ENCODE results near the gene TMEM132D. TPM values are rescaled to one million over a fixed set of nuclear protein-coding genes. Genes with fewer than 3 reads are reported as not detected.

The TMEM132D gene
- total RNA-seq, 4 donors from 2014 or later, result not detected

- DNase-seq (ENCODE audit: low spot score) (no peak), ATAC-seq (ENCODE audit: low FRiP score) (no peak)
- TF ChIP-seq CTCF (IDR thresholded peaks at IDR 0.05), result no peak
These were observed 828.2 kb downstream of the TMEM132D start for GRCh38 chr12:129075460-129076208.

- no peak for DNase-seq (ENCODE audit: low spot score)
- no peak for TF ChIP-seq CTCF (IDR thresholded peaks at IDR 0.05)
- ATAC-seq (ENCODE audit: low FRiP score), result no peak
These were observed 829.4 kb downstream of the TMEM132D start for GRCh38 chr12:129074379-129074778.

- ATAC-seq (ENCODE audit: low FRiP score) (no peak), DNase-seq (ENCODE audit: low spot score) (no peak)
- TF ChIP-seq CTCF (IDR thresholded peaks at IDR 0.05), result no peak
These were observed 830.5 kb downstream of the TMEM132D start for GRCh38 chr12:129073157-129073915.

GRCh38 chr12:129071362-129071761, 832.5 kb downstream of the TMEM132D start:
- ATAC-seq (ENCODE audit: low FRiP score) (no peak), DNase-seq (ENCODE audit: low spot score) (no peak)
- no peak for TF ChIP-seq CTCF (IDR thresholded peaks at IDR 0.05)

- DNase-seq (ENCODE audit: low spot score) (no peak), ATAC-seq (ENCODE audit: low FRiP score) (no peak)
- no peak for TF ChIP-seq CTCF (IDR thresholded peaks at IDR 0.05)
These were observed 833.9 kb downstream of the TMEM132D start for GRCh38 chr12:129069886-129070285.

GRCh38 chr12:129068684-129069083, 835.1 kb downstream of the TMEM132D start:
- TF ChIP-seq CTCF (IDR thresholded peaks at IDR 0.05), result no peak
- ATAC-seq (ENCODE audit: low FRiP score), result no peak
- DNase-seq (ENCODE audit: low spot score), result no peak

All from omental fat pad (tissue), 4 donors.